OCI-LY1 (cell line): Measurements from ENCODE around the gene NDC80.
A peak's percentile ranks its signal among the peaks of the same experiment; 100 is the strongest.

ENCODE experiments used
- H2AFZ ChIP-seq: fragments of 200-600 bp; sonication (generic), shearing (Covaris generic); 2 replicates; pipeline ENCODE4 v1.6.0; 2014; ENCODE audit warnings: antibody characterized with exemption, mild to moderate bottlenecking, low read length
- H3F3A ChIP-seq: fragments of 200-600 bp; sonication (generic), shearing (Covaris generic); 2 replicates; pipeline ENCODE4 v1.6.0; 2014; ENCODE audit warnings: mild to moderate bottlenecking, antibody characterized with exemption, low read length, moderate library complexity; ENCODE audit not compliant: insufficient read depth
- H3K27ac ChIP-seq: fragments of 200-600 bp; sonication (generic); 2 replicates; pipeline ENCODE4 v1.5.1; 2014; ENCODE audit warnings: low read length, mixed run types, mild to moderate bottlenecking, low read depth; ENCODE audit not compliant: poor library complexity, severe bottlenecking
- H3K27me3 ChIP-seq: fragments of 200-600 bp; sonication (generic); 2 replicates; pipeline ENCODE4 v1.6.0; 2014; ENCODE audit warnings: antibody characterized with exemption, mild to moderate bottlenecking, low read length, moderate library complexity; ENCODE audit not compliant: insufficient read depth
- H3K36me3 ChIP-seq: fragments of 200-600 bp; sonication (generic); 2 replicates; pipeline ENCODE4 v1.6.1; 2014; ENCODE audit warnings: mild to moderate bottlenecking, antibody characterized with exemption, low read length, moderate library complexity, mixed read lengths; ENCODE audit not compliant: insufficient read depth
- H3K4me1 ChIP-seq: fragments of 200-600 bp; sonication (generic); 2 replicates; pipeline ENCODE4 v1.5.1; 2014; ENCODE audit warnings: mild to moderate bottlenecking, low read length, moderate library complexity; ENCODE audit not compliant: insufficient read depth, severe bottlenecking
- H3K4me2 ChIP-seq: fragments of 200-600 bp; sonication (generic), shearing (Covaris generic); 2 replicates; pipeline ENCODE4 v1.6.1; 2014; ENCODE audit warnings: low read length
- H3K4me3 ChIP-seq: fragments of 200-600 bp; sonication (generic); 2 replicates; pipeline ENCODE4 v1.5.1; 2014; ENCODE audit warnings: low read length, low read depth, mild to moderate bottlenecking, mixed read lengths; ENCODE audit not compliant: poor library complexity, severe bottlenecking
- H3K79me2 ChIP-seq: fragments of 200-600 bp; shearing (Covaris generic); 2 replicates; pipeline ENCODE4 v1.6.1; 2016; ENCODE audit warnings: mixed run types, low read length, mixed read lengths; ENCODE audit not compliant: insufficient read depth
- H3K9ac ChIP-seq: fragments of 200-600 bp; sonication (generic), shearing (Covaris generic); 2 replicates; pipeline ENCODE4 v1.6.1; 2014; ENCODE audit warnings: mild to moderate bottlenecking, low read length, mixed read lengths
- H3K9me2 ChIP-seq: fragments of 200-600 bp; sonication (generic), shearing (Covaris generic); 2 replicates; pipeline ENCODE4 v1.6.1; 2014; ENCODE audit warnings: low read depth, mild to moderate bottlenecking, low read length, mixed read lengths
- H3K9me3 ChIP-seq: fragments of 200-600 bp; shearing (Covaris generic); 2 replicates; pipeline ENCODE4 v1.6.1; 2014; ENCODE audit warnings: low read length, mixed read lengths
- H4K20me1 ChIP-seq: fragments of 200-600 bp; sonication (generic), shearing (Covaris generic); 2 replicates; pipeline ENCODE4 v1.6.0; 2016; ENCODE audit warnings: mild to moderate bottlenecking, low read length; ENCODE audit not compliant: insufficient read depth
- EZH2 ChIP-seq: fragments of 200-600 bp; sonication (generic), shearing (Covaris generic); IDR thresholded peaks from 2 replicates; pipeline ENCODE4 v1.8.0; 2017; ENCODE audit warnings: borderline replicate concordance, mixed run types, mild to moderate bottlenecking, antibody characterized with exemption, low read length, moderate library complexity, mixed read lengths
- TF ChIP-seq, protein P1 (sequence below): fragments of 200-600 bp; sonication (generic), shearing (Covaris generic); IDR thresholded peaks from 2 replicates; pipeline ENCODE4 v1.5.1; 2017; ENCODE audit warnings: mild to moderate bottlenecking, antibody characterized with exemption, low read length, moderate library complexity, mixed read lengths

The NDC80 gene

DNA sequence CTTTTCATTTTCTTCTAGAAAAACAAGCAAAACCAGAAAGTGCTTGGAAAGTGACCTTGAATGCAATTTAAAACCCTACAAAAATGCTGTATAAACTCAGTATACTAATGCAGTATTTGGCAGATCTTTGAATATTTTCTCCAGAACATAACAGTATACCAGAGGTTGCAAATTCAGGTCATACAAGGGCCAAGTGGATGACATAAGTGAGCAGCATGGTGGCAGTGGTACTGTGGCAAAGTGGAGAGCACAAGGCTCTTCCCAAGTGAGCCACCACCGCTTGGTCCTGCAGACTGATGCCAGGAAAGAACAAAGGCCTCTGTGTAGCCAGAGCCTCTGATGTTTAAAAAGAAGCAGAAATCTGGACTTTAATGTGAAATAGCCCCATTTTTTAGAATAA is 33.1 kb upstream of the NDC80 start:
- TF ChIP-seq, protein P1, sequence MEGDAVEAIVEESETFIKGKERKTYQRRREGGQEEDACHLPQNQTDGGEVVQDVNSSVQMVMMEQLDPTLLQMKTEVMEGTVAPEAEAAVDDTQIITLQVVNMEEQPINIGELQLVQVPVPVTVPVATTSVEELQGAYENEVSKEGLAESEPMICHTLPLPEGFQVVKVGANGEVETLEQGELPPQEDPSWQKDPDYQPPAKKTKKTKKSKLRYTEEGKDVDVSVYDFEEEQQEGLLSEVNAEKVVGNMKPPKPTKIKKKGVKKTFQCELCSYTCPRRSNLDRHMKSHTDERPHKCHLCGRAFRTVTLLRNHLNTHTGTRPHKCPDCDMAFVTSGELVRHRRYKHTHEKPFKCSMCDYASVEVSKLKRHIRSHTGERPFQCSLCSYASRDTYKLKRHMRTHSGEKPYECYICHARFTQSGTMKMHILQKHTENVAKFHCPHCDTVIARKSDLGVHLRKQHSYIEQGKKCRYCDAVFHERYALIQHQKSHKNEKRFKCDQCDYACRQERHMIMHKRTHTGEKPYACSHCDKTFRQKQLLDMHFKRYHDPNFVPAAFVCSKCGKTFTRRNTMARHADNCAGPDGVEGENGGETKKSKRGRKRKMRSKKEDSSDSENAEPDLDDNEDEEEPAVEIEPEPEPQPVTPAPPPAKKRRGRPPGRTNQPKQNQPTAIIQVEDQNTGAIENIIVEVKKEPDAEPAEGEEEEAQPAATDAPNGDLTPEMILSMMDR = no peak
- TF ChIP-seq EZH2 = no peak
- H3K4me3 ChIP-seq = no peak overlapping the region
- H3K27ac ChIP-seq = peak overlapping the region; percentile 91
- H2AFZ ChIP-seq = no peak overlapping the region
- no peak overlapping the region for H3K4me2 ChIP-seq
- no peaks in the 10 kb centered on the region for H3K79me2 ChIP-seq
- no peaks in the 10 kb centered on the region for H3K27me3 ChIP-seq
- H3K9ac ChIP-seq = no peak overlapping the region
- peaks cover 84% of the 10 kb centered on the region for H3K4me1 ChIP-seq
- H3K36me3 ChIP-seq = no peaks in the 10 kb centered on the region
- no peaks in the 10 kb centered on the region for H4K20me1 ChIP-seq
- no peaks in the 10 kb centered on the region for H3F3A ChIP-seq
- no peaks in the 10 kb centered on the region for H3K9me3 ChIP-seq
- H3K9me2 ChIP-seq = no peaks in the 10 kb centered on the region

- Histone ChIP-seq H3K9ac (no peak overlapping the region), H3K27ac (peak overlapping the region; percentile 66), H3K36me3 (no peaks in the 10 kb centered on the region), H4K20me1 (no peaks in the 10 kb centered on the region), H3F3A (no peaks in the 10 kb centered on the region), H3K4me2 (no peak overlapping the region), H3K4me3 (no peak overlapping the region), H2AFZ (no peak overlapping the region), H3K9me2 (no peaks in the 10 kb centered on the region), H3K79me2 (no peaks in the 10 kb centered on the region), H3K27me3 (no peaks in the 10 kb centered on the region), H3K4me1 (peaks cover 78% of the 10 kb centered on the region), H3K9me3 (no peaks in the 10 kb centered on the region)
- TF ChIP-seq, protein P1 = no peak
- no peak for TF ChIP-seq EZH2
These were observed 32.5 kb upstream of the NDC80 start for GRCh38 chr18:2538844-2539243.

DNA sequence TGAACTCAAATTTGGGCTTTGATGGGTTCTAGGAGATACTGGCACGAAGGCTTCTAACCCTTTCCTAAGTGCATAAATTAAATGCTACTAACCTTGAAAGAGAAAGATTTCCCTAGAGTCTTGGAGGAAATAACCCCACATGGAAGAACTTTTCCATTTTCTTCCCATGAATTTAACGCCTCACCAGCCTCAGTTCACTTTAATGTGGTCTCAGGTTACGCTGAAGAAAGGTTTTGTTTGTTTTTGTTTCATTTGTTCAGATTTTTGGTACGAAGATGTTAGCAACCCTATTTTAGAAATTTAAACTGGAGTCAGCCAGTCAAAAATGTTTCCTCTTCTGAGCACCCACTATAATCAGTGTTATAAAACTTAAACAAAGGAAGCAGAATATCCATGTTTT is 30.8 kb upstream of the NDC80 start:
- no peaks in the 10 kb centered on the region for H3K79me2 ChIP-seq
- H3K9ac ChIP-seq = 0 out of 2 replicates have a peak overlapping the region, but pooled peaks have one; percentile 18
- H3K4me2 ChIP-seq = peak overlapping the region; percentile 2; the same call in 1 of the 2 replicates
- H3F3A ChIP-seq = no peaks in the 10 kb centered on the region
- TF ChIP-seq, protein P1 = no peak
- no peak for TF ChIP-seq EZH2
- H4K20me1 ChIP-seq = no peaks in the 10 kb centered on the region
- no peaks in the 10 kb centered on the region for H3K36me3 ChIP-seq
- H3K27me3 ChIP-seq = no peaks in the 10 kb centered on the region
- no peak overlapping the region for H2AFZ ChIP-seq
- H3K9me2 ChIP-seq = no peaks in the 10 kb centered on the region
- H3K9me3 ChIP-seq = no peaks in the 10 kb centered on the region
- H3K4me1 ChIP-seq = peaks cover 61% of the 10 kb centered on the region
- H3K4me3 ChIP-seq = no peak overlapping the region
- peak overlapping the region; percentile 46 for H3K27ac ChIP-seq
